Measurements from ENCODE around the gene SLC41A1.

Gene SLC41A1

GRCh38 chr1:205837382-205837970 is 24.5 kb upstream of the SLC41A1 start:
- no peaks in the 10 kb centered on the region for H3K27me3 ChIP-seq
- no peaks in the 10 kb centered on the region for H3K36me3 ChIP-seq
- H3K9me3 ChIP-seq: no peaks in the 10 kb centered on the region
- no peak for DNase-seq
- no peaks in the 10 kb centered on the region; the same call in 1 of the 2 replicates for H3K4me1 ChIP-seq
- H3K4me3 ChIP-seq (ENCODE audit: low read depth, low read length): no peak overlapping the region
- no peak for TF ChIP-seq CTCF (IDR thresholded peaks at IDR 0.05; ENCODE audit: low read depth, low read length)

GRCh38 chr1:205834751-205835150 is 21.8 kb upstream of the SLC41A1 start:
- H3K36me3 ChIP-seq: no peaks in the 10 kb centered on the region
- H3K4me3 ChIP-seq (ENCODE audit: low read depth, low read length): no peak overlapping the region
- TF ChIP-seq CTCF (IDR thresholded peaks at IDR 0.05; ENCODE audit: low read depth, low read length): no peak
- no peaks in the 10 kb centered on the region for H3K27me3 ChIP-seq
- no peaks in the 10 kb centered on the region for H3K4me1 ChIP-seq
- no peaks in the 10 kb centered on the region for H3K9me3 ChIP-seq
- no peak for DNase-seq

- no peak overlapping the region for H3K4me3 ChIP-seq (ENCODE audit: low read depth, low read length)
- H3K4me1 ChIP-seq: no peaks in the 10 kb centered on the region
- H3K9me3 ChIP-seq: no peaks in the 10 kb centered on the region
- DNase-seq: peak; percentile 44
- H3K36me3 ChIP-seq: no peaks in the 10 kb centered on the region
- TF ChIP-seq CTCF (IDR thresholded peaks at IDR 0.05; ENCODE audit: low read depth, low read length): no peak
- H3K27me3 ChIP-seq: no peaks in the 10 kb centered on the region
Measured at GRCh38 chr1:205832326-205832751, 19.3 kb upstream of the SLC41A1 start.

- H3K9me3 ChIP-seq: no peaks in the 10 kb centered on the region
- H3K36me3 ChIP-seq: no peaks in the 10 kb centered on the region
- H3K4me3 ChIP-seq (ENCODE audit: low read depth, low read length): no peak overlapping the region
- H3K27me3 ChIP-seq: peaks cover 10% of the 10 kb centered on the region
- DNase-seq: no peak
- no peaks in the 10 kb centered on the region for H3K4me1 ChIP-seq
- no peak for TF ChIP-seq CTCF (IDR thresholded peaks at IDR 0.05; ENCODE audit: low read depth, low read length)
Measured at GRCh38 chr1:205827623-205828022, 14.6 kb upstream of the SLC41A1 start.

GRCh38 chr1:205826995-205827394 is 14.0 kb upstream of the SLC41A1 start:
- TF ChIP-seq CTCF (IDR thresholded peaks at IDR 0.05; ENCODE audit: low read depth, low read length): no peak
- no peaks in the 10 kb centered on the region for H3K4me1 ChIP-seq

GRCh38 chr1:205826016-205826806 is 13.2 kb upstream of the SLC41A1 start:
- no peak for TF ChIP-seq CTCF (IDR thresholded peaks at IDR 0.05; ENCODE audit: low read depth, low read length)
- DNase-seq: no peak

More at GRCh38 chr1:205826995-205827394, 14.0 kb upstream of the SLC41A1 start:
- Histone ChIP-seq H3K4me3 (ENCODE audit: low read depth, low read length) (no peak overlapping the region), H3K9me3 (no peaks in the 10 kb centered on the region), H3K36me3 (no peaks in the 10 kb centered on the region), H3K27me3 (peaks cover 10% of the 10 kb centered on the region)
- DNase-seq: no peak

More at GRCh38 chr1:205826016-205826806, 13.2 kb upstream of the SLC41A1 start:
- Histone ChIP-seq H3K4me1 (no peaks in the 10 kb centered on the region), H3K36me3 (no peaks in the 10 kb centered on the region), H3K27me3 (peaks cover 10% of the 10 kb centered on the region), H3K4me3 (ENCODE audit: low read depth, low read length) (no peak overlapping the region), H3K9me3 (no peaks in the 10 kb centered on the region)

Measured in BE2C (cell line).